K562 (cell line): Measurements from ENCODE around the gene NUDT22. TPM values are rescaled to one million over a fixed set of nuclear protein-coding genes. Genes with fewer than 3 reads are reported as not detected.
A peak's percentile ranks its signal among the peaks of the same experiment; 100 is the strongest.

ENCODE experiments used
- ADNP ChIP-seq: fragments of 200-800 bp; sonication (Bioruptor generic); IDR thresholded peaks from 2 replicates; pipeline ENCODE4 v1.6.1; 2016; ENCODE audit warnings: missing genetic modification characterization, missing compliant biosample characterization
- BRD4 ChIP-seq: fragments of 200-600 bp; sonication (generic); IDR thresholded peaks from 2 replicates; pipeline ENCODE4 v1.6.1; 2017; ENCODE audit warnings: inconsistent platforms
- E2F3 ChIP-seq: fragments of 250-450 bp; sonication (Bioruptor Pico); IDR thresholded peaks from 2 replicates; pipeline ENCODE4 v1.4.0; 2020; ENCODE audit warnings: mild to moderate bottlenecking
- ELF4 ChIP-seq: fragments of 450-650 bp; formaldehyde crosslinking; IDR thresholded peaks from 2 replicates; pipeline ENCODE4 v1.4.0; 2022; ENCODE audit warnings: missing genetic modification characterization
- HNRNPUL1 ChIP-seq: fragments of 200-400 bp; formaldehyde crosslinking; IDR thresholded peaks from 2 replicates; pipeline ENCODE4 v1.6.1; 2017; ENCODE audit warnings: low read length
- ILK ChIP-seq: fragments of 450-650 bp; IDR thresholded peaks from 2 replicates; pipeline ENCODE4 v1.6.1; 2016; ENCODE audit warnings: missing genetic modification characterization, low read depth, mild to moderate bottlenecking, missing compliant biosample characterization, moderate library complexity, borderline replicate concordance
- JUNB ChIP-seq: fragments of 450-650 bp; formaldehyde crosslinking; conservative IDR thresholded peaks from 2 replicates; pipeline ENCODE4 v1.4.0; 2020; ENCODE audit warnings: mild to moderate bottlenecking
- KDM4B ChIP-seq, 2 experiments: fragments of 450-650 bp in 1 of 2; sonication (generic) in 1 of 2; IDR thresholded peaks; 2 replicates each; pipeline ENCODE4 v1.6.1; 2016 to 2017; ENCODE audit warnings: borderline replicate concordance in 2 of 2, antibody characterized with exemption in 1 of 2, low read depth in 1 of 2, mild to moderate bottlenecking in 1 of 2
- LCOR ChIP-seq: sonication (generic); formaldehyde crosslinking; IDR thresholded peaks from 2 replicates; pipeline ENCODE4 v1.8.0; 2022; ENCODE audit warnings: mild to moderate bottlenecking, missing genetic modification reagents
- MYC ChIP-seq, 2 experiments: fragments of 250-450 bp in 1 of 2; sonication (Bioruptor Pico) in 1 of 2; IDR thresholded peaks; 2 replicates each; pipeline versions ENCODE4 v1.5.1 to v1.6.1; 2012 to 2021; ENCODE audit warnings: low read depth in 2 of 2, borderline replicate concordance in 1 of 2, improper control_type of control experiment in 1 of 2, low read length in 1 of 2, mild to moderate bottlenecking in 1 of 2, moderate library complexity in 1 of 2
- NFE2L1 ChIP-seq: fragments of 450-650 bp; IDR thresholded peaks from 2 replicates; pipeline ENCODE4 v1.6.1; 2016; ENCODE audit warnings: missing genetic modification characterization, low read depth, mild to moderate bottlenecking, missing compliant biosample characterization, moderate library complexity, borderline replicate concordance
- PHF20 ChIP-seq: fragments of 450-650 bp; IDR thresholded peaks from 2 replicates; pipeline ENCODE4 v1.6.1; 2018; ENCODE audit not compliant: partially characterized antibody
- POLR2H ChIP-seq: IDR thresholded peaks from 2 replicates; pipeline ENCODE4 v1.6.1; 2016; ENCODE audit warnings: missing genetic modification characterization, low read depth, mild to moderate bottlenecking, control low read depth, missing compliant biosample characterization, moderate library complexity
- POLR3A ChIP-seq: IDR thresholded peaks from 2 replicates; pipeline ENCODE4 v1.6.1; 2011; ENCODE audit warnings: borderline replicate concordance, mild to moderate bottlenecking, moderate library complexity; ENCODE audit not compliant: insufficient read length, insufficient read depth; ENCODE audit errors: extremely low read depth
- RNF2 ChIP-seq: sonication (generic); IDR thresholded peaks from 2 replicates; pipeline ENCODE4 v1.6.1; 2016
- SLC30A9 ChIP-seq: fragments of 250-450 bp; sonication (Bioruptor Pico); IDR thresholded peaks from 2 replicates; pipeline ENCODE4 v1.8.0; 2022; ENCODE audit warnings: mild to moderate bottlenecking, moderate library complexity
- ZNF146 ChIP-seq: IDR thresholded peaks from one replicate; pipeline ENCODE4 v1.6.1; 2018; ENCODE audit warnings: missing compliant biosample characterization; ENCODE audit not compliant: unreplicated experiment
- ZNF23 ChIP-seq: fragments of 250-450 bp; sonication (Bioruptor Pico); IDR thresholded peaks from 2 replicates; pipeline ENCODE4 v1.4.0; 2020; ENCODE audit warnings: mild to moderate bottlenecking
- ZNF274 ChIP-seq: IDR thresholded peaks from 2 replicates; pipeline ENCODE4 v1.6.1; 2011; ENCODE audit warnings: low read depth, mild to moderate bottlenecking, low read length, moderate library complexity, borderline replicate concordance
- ZNF347 ChIP-seq: fragments of 450-650 bp; formaldehyde crosslinking; IDR thresholded peaks from 2 replicates; pipeline ENCODE4 v1.4.0; 2020; ENCODE audit warnings: low read depth, mild to moderate bottlenecking, moderate library complexity
- ZNF77 ChIP-seq: fragments of 250-450 bp; sonication (Bioruptor Pico); IDR thresholded peaks from 2 replicates; pipeline ENCODE4 v1.5.0; 2020
- polyA plus RNA-seq, 8 experiments: library from polyadenylated mRNA; depleted of rRNA in 4 of 8; stranded (reverse) in 5 of 8; unstranded in 3 of 8; fragments of >200 nt; fragmentation: Nextera tagmentation in 2 of 8; fragmentation: Illumina TruSeq in 1 of 8; extraction: Ambion mirVana in 2 of 8; extraction: Trizol in 1 of 8; gene quantifications; 2 replicates each; pipeline versions ENCODE4 v1.2.1 to v1.2.3, GENCODE V29; 2011 to 2014; ENCODE audit warnings: inconsistent platforms in 1 of 8, missing spikeins in 1 of 8
- total RNA-seq, 7 experiments: library from RNA; depleted of rRNA in 6 of 7; stranded (reverse); fragments of >200 nt in 6 of 7; fragmentation: Illumina TruSeq in 2 of 7; extraction: Trizol in 2 of 7; gene quantifications; 2 replicates each; pipeline versions ENCODE4 v1.2.1 to v1.2.3, GENCODE V29; 2011 to 2021; ENCODE audit warnings: low replicate concordance in 1 of 7
- TF ChIP-seq, protein P1 (sequence below): sonication (generic); formaldehyde crosslinking; IDR thresholded peaks from 2 replicates; pipeline ENCODE4 v1.8.0; 2022; ENCODE audit warnings: mild to moderate bottlenecking, missing genetic modification reagents
- TF ChIP-seq, protein P2 (sequence below): sonication (generic); formaldehyde crosslinking; IDR thresholded peaks from 2 replicates; pipeline ENCODE4 v1.9.0; 2022; ENCODE audit warnings: mild to moderate bottlenecking, missing genetic modification reagents
- TF ChIP-seq, protein P3 (sequence below): fragments of 450-650 bp; IDR thresholded peaks from 2 replicates; pipeline ENCODE4 v1.6.1; 2016; ENCODE audit warnings: low read depth, mild to moderate bottlenecking, moderate library complexity
- TF ChIP-seq, protein P4 (sequence below): sonication (generic); IDR thresholded peaks from 2 replicates; pipeline ENCODE4 v1.6.1; 2016
- TF ChIP-seq, protein P5 (sequence below): fragments of 250-450 bp; sonication (Bioruptor Pico); IDR thresholded peaks from 2 replicates; pipeline ENCODE4 v1.8.0; 2021; ENCODE audit warnings: borderline replicate concordance, mild to moderate bottlenecking, moderate library complexity; ENCODE audit not compliant: poor library complexity, severe bottlenecking

The NUDT22 gene
- total and polyA plus RNA-seq, 9 of the 15 experiments (the other 6 are each of a cell fraction or from before 2014, with no cell fraction given), result 6.3 to 92.6 (median 37.4) TPM

DNA sequence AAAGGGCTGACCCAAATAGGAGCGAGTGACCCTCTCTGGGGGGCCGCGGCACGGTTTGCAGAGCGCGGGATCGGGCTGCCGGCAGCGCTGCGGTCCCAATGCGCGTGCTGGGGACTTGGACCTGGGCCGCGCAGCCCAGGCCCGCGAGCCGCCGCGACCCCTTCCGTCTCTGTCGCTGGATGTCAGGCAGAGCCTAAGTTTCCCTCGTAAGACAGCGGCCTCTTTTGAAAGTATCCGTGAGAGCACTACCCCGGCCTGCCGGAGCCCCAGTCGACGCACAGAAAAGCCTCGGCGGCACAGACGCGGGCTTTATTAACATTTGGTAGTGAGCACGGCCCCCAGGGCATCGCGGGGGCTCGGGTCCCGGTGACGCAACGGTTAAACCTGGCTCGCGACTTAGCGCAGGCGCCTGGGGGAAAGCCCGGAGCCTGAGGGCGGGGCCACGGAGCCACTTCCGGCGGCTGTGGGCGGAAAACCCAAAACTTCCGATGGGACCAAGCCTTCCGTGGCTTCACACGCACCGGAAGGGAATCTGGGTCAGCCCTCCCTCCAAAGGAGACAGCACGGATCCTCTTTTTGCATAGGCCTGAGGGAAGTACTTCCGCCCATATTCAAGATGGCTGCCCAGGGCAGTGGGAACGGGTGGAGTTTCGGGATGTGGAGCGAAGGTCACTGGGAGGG, 43.6 kb downstream of the NUDT22 start (continued):
- no peak for TF ChIP-seq SLC30A9 (CRISPR knock-in tag)
- TF ChIP-seq ADNP (tag), result no peak
- TF ChIP-seq, protein P1, sequence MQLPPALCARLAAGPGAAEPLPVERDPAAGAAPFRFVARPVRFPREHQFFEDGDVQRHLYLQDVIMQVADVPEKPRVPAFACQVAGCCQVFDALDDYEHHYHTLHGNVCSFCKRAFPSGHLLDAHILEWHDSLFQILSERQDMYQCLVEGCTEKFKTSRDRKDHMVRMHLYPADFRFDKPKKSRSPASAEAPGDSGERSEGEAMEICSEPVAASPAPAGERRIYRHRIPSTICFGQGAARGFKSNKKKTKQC, result peak; percentile 66; the same call in 1 of the 2 replicates
- no peak for TF ChIP-seq ZNF274
- TF ChIP-seq, protein P2, sequence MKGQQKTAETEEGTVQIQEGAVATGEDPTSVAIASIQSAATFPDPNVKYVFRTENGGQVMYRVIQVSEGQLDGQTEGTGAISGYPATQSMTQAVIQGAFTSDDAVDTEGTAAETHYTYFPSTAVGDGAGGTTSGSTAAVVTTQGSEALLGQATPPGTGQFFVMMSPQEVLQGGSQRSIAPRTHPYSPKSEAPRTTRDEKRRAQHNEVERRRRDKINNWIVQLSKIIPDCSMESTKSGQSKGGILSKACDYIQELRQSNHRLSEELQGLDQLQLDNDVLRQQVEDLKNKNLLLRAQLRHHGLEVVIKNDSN (CRISPR knock-in tag), result no peak; the same call in 1 of the 2 replicates
- TF ChIP-seq ZNF347 (CRISPR knock-in tag), result no peak
- peak; percentile 73; the same call in 1 of the 2 replicates for TF ChIP-seq E2F3
- TF ChIP-seq ZNF77 (CRISPR knock-in tag), result peak; percentile 10; the same call in 1 of the 2 replicates
- peak; percentile 93 for TF ChIP-seq ELF4
- TF ChIP-seq ZNF146 (CRISPR knock-in tag), result no peak
- no peak for TF ChIP-seq RNF2
- TF ChIP-seq BRD4, result no peak; the same call in 1 of the 2 replicates
- no peak for TF ChIP-seq JUNB (CRISPR knock-in tag)
- TF ChIP-seq POLR2H (tag), result peak; percentile 86
- no peak for TF ChIP-seq HNRNPUL1
- TF ChIP-seq POLR3A, result no peak
- peak; percentile 94 for TF ChIP-seq LCOR (CRISPR knock-in tag)
- no peak for TF ChIP-seq NFE2L1 (tag)
- no peak for TF ChIP-seq MYC (IDR thresholded peaks at IDR 0.05; ENCODE audit: low read depth, low read length)
- no peak for TF ChIP-seq MYC (CRISPR knock-in tag; IDR thresholded peaks at IDR 0.05; ENCODE audit: borderline replicate concordance, low read depth)
- TF ChIP-seq ILK (tag), result no peak
- TF ChIP-seq, protein P3, sequence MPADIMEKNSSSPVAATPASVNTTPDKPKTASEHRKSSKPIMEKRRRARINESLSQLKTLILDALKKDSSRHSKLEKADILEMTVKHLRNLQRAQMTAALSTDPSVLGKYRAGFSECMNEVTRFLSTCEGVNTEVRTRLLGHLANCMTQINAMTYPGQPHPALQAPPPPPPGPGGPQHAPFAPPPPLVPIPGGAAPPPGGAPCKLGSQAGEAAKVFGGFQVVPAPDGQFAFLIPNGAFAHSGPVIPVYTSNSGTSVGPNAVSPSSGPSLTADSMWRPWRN, result no peak
- TF ChIP-seq, protein P4, sequence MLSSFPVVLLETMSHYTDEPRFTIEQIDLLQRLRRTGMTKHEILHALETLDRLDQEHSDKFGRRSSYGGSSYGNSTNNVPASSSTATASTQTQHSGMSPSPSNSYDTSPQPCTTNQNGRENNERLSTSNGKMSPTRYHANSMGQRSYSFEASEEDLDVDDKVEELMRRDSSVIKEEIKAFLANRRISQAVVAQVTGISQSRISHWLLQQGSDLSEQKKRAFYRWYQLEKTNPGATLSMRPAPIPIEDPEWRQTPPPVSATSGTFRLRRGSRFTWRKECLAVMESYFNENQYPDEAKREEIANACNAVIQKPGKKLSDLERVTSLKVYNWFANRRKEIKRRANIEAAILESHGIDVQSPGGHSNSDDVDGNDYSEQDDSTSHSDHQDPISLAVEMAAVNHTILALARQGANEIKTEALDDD, result 0 out of 2 replicates have a peak, but pooled peaks have one; percentile 11
- no peak for TF ChIP-seq ZNF23 (CRISPR knock-in tag)
- TF ChIP-seq, protein P5, sequence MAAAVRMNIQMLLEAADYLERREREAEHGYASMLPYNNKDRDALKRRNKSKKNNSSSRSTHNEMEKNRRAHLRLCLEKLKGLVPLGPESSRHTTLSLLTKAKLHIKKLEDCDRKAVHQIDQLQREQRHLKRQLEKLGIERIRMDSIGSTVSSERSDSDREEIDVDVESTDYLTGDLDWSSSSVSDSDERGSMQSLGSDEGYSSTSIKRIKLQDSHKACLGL, result no peak
- peak; percentile 56 for TF ChIP-seq PHF20
- TF ChIP-seq KDM4B (IDR thresholded peaks at IDR 0.05; ENCODE audit: borderline replicate concordance in 2 of 2, low read depth in 1 of 2), result peak in 1 of 2 experiments; percentile 97; a peak in 2 of 4 replicates
